GM12878 (cell line): ENCODE data around the gene KIRREL1. TPM values are rescaled to one million over a fixed set of nuclear protein-coding genes. Genes with fewer than 3 reads are reported as not detected.

ENCODE experiments used
- ATAC-seq: fragments of 200-7000 bp; cut with Tn5 transposase; 3 replicates; pipeline ENCODE4 v1.9.1; 2020; ENCODE audit warnings: mild to moderate bottlenecking, moderate library complexity
- BruUV-seq: library from RNA; stranded (reverse); fragments of 400-500 nt; replicated peaks from 2 replicates; lab custom pipeline; 2021; lab: Mats Ljungman, UMichigan
- CTCF ChIA-PET: fragments of 300-600 bp; sonication (Branson Sonifier 250); formaldehyde crosslinking; extraction: SDS; loops from one replicate; lab custom pipeline; 2021; ENCODE audit warnings: inconsistent platforms; lab: Yijun Ruan, JAX
- POLR2A ChIA-PET: fragments of 350-600 bp; formaldehyde crosslinking; extraction: SDS; loops from one replicate; lab custom pipeline; 2021; ENCODE audit warnings: inconsistent platforms; lab: Charles Lee
- RAD21 ChIA-PET: fragments of 300-600 bp; sonication (Branson Sonifier 250); formaldehyde crosslinking; loops from one replicate; lab custom pipeline; 2023; ENCODE audit warnings: antibody characterized with exemption; ENCODE audit not compliant: unreplicated experiment; lab: Charles Lee
- SMC1A ChIA-PET: fragments of 300-600 bp; sonication (Branson Sonifier 250); formaldehyde crosslinking; loops from one replicate; lab custom pipeline; 2023; ENCODE audit not compliant: unreplicated experiment, uncharacterized antibody; lab: Charles Lee
- DNase-seq: peaks from one replicate; pipeline ENCODE4 v3.0.0-alpha.2; 2011; ENCODE audit warnings: low read depth, low spot score
- FAIRE-seq: peaks from 3 replicates; lab custom pipeline; 2011; peaks lifted over from hg19 to GRCh38; lab: Jason Lieb, UNC
- H2AFZ ChIP-seq: 2 replicates; pipeline ENCODE4 v1.6.0; 2011; ENCODE audit warnings: low read depth, low read length, control low read depth; ENCODE audit not compliant: control insufficient read depth
- H3K27ac ChIP-seq: 2 replicates; pipeline ENCODE4 v1.5.1; 2011; ENCODE audit warnings: control low read depth; ENCODE audit not compliant: control insufficient read depth, insufficient read depth
- H3K27me3 ChIP-seq, 2 experiments: replicated peaks in 1 of 2; 2 replicates each; pipeline versions ENCODE4 v1.6.0 to v1.6.1; 2011; ENCODE audit warnings: low read length in 1 of 2; ENCODE audit not compliant: control insufficient read depth in 2 of 2, insufficient read depth in 2 of 2
- H3K36me3 ChIP-seq, 2 experiments: 2 replicates each; pipeline ENCODE4 v1.5.1; 2011; ENCODE audit warnings: low read length in 1 of 2; ENCODE audit not compliant: control insufficient read depth in 2 of 2, insufficient read depth in 2 of 2
- H3K4me1 ChIP-seq: 2 replicates; pipeline ENCODE4 v1.6.1; 2011; ENCODE audit warnings: mild to moderate bottlenecking, low read length, moderate library complexity, mixed read lengths; ENCODE audit not compliant: control insufficient read depth, insufficient read depth
- H3K4me2 ChIP-seq: 2 replicates; pipeline ENCODE4 v1.6.0; 2011; ENCODE audit warnings: control low read depth; ENCODE audit not compliant: control insufficient read depth, insufficient read depth
- H3K4me3 ChIP-seq: fragments of 200-600 bp; sonication (generic); 2 replicates; pipeline ENCODE4 v1.5.1; 2016
- H3K79me2 ChIP-seq: 2 replicates; pipeline ENCODE4 v1.6.0; 2011; ENCODE audit warnings: low read length; ENCODE audit not compliant: control insufficient read depth, insufficient read depth
- H3K9ac ChIP-seq: 2 replicates; pipeline ENCODE4 v1.8.0; 2011; ENCODE audit warnings: low read length, control low read depth, mixed read lengths; ENCODE audit not compliant: control insufficient read depth, insufficient read depth
- H3K9me3 ChIP-seq: replicated peaks from 3 replicates; pipeline ENCODE4 v1.5.1; 2011; ENCODE audit warnings: mild to moderate bottlenecking, low read length; ENCODE audit not compliant: control insufficient read depth, insufficient read depth
- H4K20me1 ChIP-seq: 2 replicates; pipeline ENCODE4 v1.6.0; 2011; ENCODE audit not compliant: control insufficient read depth, insufficient read depth
- ATF2 ChIP-seq: IDR thresholded peaks from 2 replicates; pipeline ENCODE4 v1.6.1; 2012; ENCODE audit warnings: low read length, inconsistent platforms
- CEBPB ChIP-seq, 2 experiments: fragments of 150-350 bp in 1 of 2; IDR thresholded peaks; 2 replicates each; pipeline ENCODE4 v1.6.1; 2012 to 2014; ENCODE audit warnings: low read depth in 2 of 2, low read length in 2 of 2, borderline replicate concordance in 1 of 2, inconsistent platforms in 1 of 2
- EED ChIP-seq: sonication (generic); IDR thresholded peaks from 2 replicates; pipeline ENCODE4 v1.6.1; 2016; ENCODE audit warnings: antibody characterized with exemption, low read depth
- FOS ChIP-seq: IDR thresholded peaks from 3 replicates; pipeline ENCODE4 v1.6.1; 2011; ENCODE audit warnings: borderline replicate concordance; ENCODE audit not compliant: insufficient read length; ENCODE audit errors: extremely low read depth
- RAD21 ChIP-seq: IDR thresholded peaks from 2 replicates; pipeline ENCODE4 v1.6.1; 2011; ENCODE audit warnings: mild to moderate bottlenecking, low read depth, low read length, moderate library complexity; ENCODE audit not compliant: insufficient read depth
- TBL1XR1 ChIP-seq: IDR thresholded peaks from 2 replicates; pipeline ENCODE4 v1.6.1; 2012; ENCODE audit warnings: low read depth, low read length, improper control_type of control experiment
- YBX1 ChIP-seq: fragments of 450-650 bp; IDR thresholded peaks from 2 replicates; pipeline ENCODE4 v1.6.1; 2016; ENCODE audit warnings: antibody characterized with exemption
- ZBTB40 ChIP-seq: fragments of 450-650 bp; IDR thresholded peaks from 2 replicates; pipeline ENCODE4 v1.6.1; 2016; ENCODE audit warnings: mild to moderate bottlenecking, moderate library complexity, borderline replicate concordance
- ZNF207 ChIP-seq: fragments of 450-650 bp; IDR thresholded peaks from 2 replicates; pipeline ENCODE4 v1.6.1; 2014; ENCODE audit warnings: antibody characterized with exemption, mild to moderate bottlenecking, borderline replicate concordance
- ZNF274 ChIP-seq: IDR thresholded peaks from one replicate; pipeline ENCODE4 v1.8.0; 2011; ENCODE audit not compliant: insufficient read length, insufficient read depth
- ZNF384 ChIP-seq: IDR thresholded peaks from 2 replicates; pipeline ENCODE4 v1.6.1; 2012; ENCODE audit warnings: low read depth, mild to moderate bottlenecking, low read length, improper control_type of control experiment, borderline replicate concordance
- ZSCAN29 ChIP-seq: fragments of 450-650 bp; IDR thresholded peaks from 2 replicates; pipeline ENCODE4 v1.6.1; 2017; ENCODE audit warnings: mild to moderate bottlenecking, moderate library complexity
- WGBS: methylation state at CpG from one replicate; pipeline ENCODE4 v1.1.6; 2016; ENCODE audit warnings: low lambda C conversion rate; ENCODE audit not compliant: insufficient replicate concordance, insufficient coverage; ENCODE audit errors: missing lambda C conversion rate; 5-methylcytosine and 5-hydroxymethylcytosine counted together
- in situ Hi-C: fragments of 300-500 bp; cut with MboI; formaldehyde crosslinking; loops from 9 replicates; pipeline ENCODE4 v1.14.3; 2018; ENCODE audit warnings: mixed read lengths
- intact Hi-C: fragments of 100-400 bp; cut with micrococcal nuclease; formaldehyde crosslinking; loops from one replicate; pipeline ENCODE4 v1.14.2; 2022; ENCODE audit not compliant: unreplicated experiment
- polyA plus RNA-seq, 11 experiments: library from polyadenylated mRNA; depleted of rRNA in 4 of 11; unstranded in 6 of 11; stranded (reverse) in 5 of 11; fragments of >200 nt; fragmentation: Nextera tagmentation in 4 of 11; fragmentation: Illumina TruSeq in 1 of 11; extraction: Ambion mirVana in 4 of 11; extraction: Trizol in 1 of 11; gene quantifications; 1 replicate in 1 of 11; 2 replicates in 10 of 11; pipeline versions ENCODE4 v1.2.1 to v1.2.3, GENCODE V29; 2011 to 2016; ENCODE audit warnings: inconsistent platforms in 2 of 11, missing spikeins in 2 of 11, low read depth in 1 of 11
- total RNA-seq, 4 experiments: library from RNA; depleted of rRNA in 3 of 4; stranded (reverse); fragments of >200 nt in 3 of 4; fragmentation: Illumina TruSeq in 1 of 4; extraction: Trizol in 1 of 4; gene quantifications; 2 replicates each; pipeline versions ENCODE4 v1.2.1 to v1.2.3, GENCODE V29; 2013 to 2021
- TF ChIP-seq, protein P1 (sequence below): IDR thresholded peaks from 2 replicates; pipeline ENCODE4 v1.6.1; 2012; ENCODE audit warnings: low read depth, low read length, improper control_type of control experiment
- TF ChIP-seq, protein P2 (sequence below): IDR thresholded peaks from 2 replicates; pipeline ENCODE4 v1.6.1; 2012; ENCODE audit warnings: mild to moderate bottlenecking, low read depth, low read length

The KIRREL1 gene
- total and polyA plus RNA-seq, 10 of the 15 experiments (the other 5 are each of a cell fraction or from before 2014, with no cell fraction given): 0.15 TPM; not detected in 9

GRCh38 chr1:158067662-158068061 is 74.2 kb downstream of the KIRREL1 start (continued):
- TF ChIP-seq ZSCAN29: no peak
- TF ChIP-seq, all 136 proteins: peak for 0

DNA sequence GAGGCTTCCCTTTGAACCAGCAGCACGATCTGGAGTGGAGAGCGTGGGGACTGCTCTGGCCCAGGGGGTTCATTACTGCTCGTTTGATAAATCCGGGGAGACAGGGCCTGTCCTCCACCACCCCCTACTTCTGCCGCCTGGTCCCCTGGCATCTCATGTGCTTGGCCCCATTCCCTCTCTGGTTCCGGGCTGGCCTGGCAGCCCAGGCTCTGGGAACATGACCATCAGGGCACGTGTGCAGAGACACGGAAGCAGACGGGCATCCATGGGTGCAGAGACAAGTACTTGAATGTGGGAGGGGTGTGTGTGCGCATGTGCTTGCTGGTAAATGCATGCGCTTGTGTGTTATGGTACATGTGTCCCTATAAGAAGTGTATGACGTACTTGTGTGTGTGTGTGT is 75.5 kb downstream of the KIRREL1 start:
- SMC1A ChIA-PET: no interaction called here
- H2AFZ ChIP-seq: no peak overlapping the region
- no peaks in the 10 kb centered on the region; a peak in 2 of 4 replicates for H3K27me3 ChIP-seq
- no peaks in the 10 kb centered on the region for H3K36me3 ChIP-seq
- no peak overlapping the region for H3K4me3 ChIP-seq
- H4K20me1 ChIP-seq: no peaks in the 10 kb centered on the region
- RAD21 ChIA-PET: no interaction called here
- intact Hi-C loops (no loop called here), in situ Hi-C loops (no loop called here)
- TF ChIP-seq, protein P1, sequence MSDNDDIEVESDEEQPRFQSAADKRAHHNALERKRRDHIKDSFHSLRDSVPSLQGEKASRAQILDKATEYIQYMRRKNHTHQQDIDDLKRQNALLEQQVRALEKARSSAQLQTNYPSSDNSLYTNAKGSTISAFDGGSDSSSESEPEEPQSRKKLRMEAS: no peak
- TF ChIP-seq ATF2 (no peak), EED (no peak), ZNF274 (no peak), ZNF207 (no peak), CEBPB (IDR thresholded peaks at IDR 0.05; ENCODE audit: borderline replicate concordance in 1 of 2, low read depth in 2 of 2, low read length in 2 of 2) (no peak), ZBTB40 (no peak), TBL1XR1 (no peak), ZNF384 (no peak), FOS (no peak), RAD21 (no peak), YBX1 (no peak)
- TF ChIP-seq, protein P2, sequence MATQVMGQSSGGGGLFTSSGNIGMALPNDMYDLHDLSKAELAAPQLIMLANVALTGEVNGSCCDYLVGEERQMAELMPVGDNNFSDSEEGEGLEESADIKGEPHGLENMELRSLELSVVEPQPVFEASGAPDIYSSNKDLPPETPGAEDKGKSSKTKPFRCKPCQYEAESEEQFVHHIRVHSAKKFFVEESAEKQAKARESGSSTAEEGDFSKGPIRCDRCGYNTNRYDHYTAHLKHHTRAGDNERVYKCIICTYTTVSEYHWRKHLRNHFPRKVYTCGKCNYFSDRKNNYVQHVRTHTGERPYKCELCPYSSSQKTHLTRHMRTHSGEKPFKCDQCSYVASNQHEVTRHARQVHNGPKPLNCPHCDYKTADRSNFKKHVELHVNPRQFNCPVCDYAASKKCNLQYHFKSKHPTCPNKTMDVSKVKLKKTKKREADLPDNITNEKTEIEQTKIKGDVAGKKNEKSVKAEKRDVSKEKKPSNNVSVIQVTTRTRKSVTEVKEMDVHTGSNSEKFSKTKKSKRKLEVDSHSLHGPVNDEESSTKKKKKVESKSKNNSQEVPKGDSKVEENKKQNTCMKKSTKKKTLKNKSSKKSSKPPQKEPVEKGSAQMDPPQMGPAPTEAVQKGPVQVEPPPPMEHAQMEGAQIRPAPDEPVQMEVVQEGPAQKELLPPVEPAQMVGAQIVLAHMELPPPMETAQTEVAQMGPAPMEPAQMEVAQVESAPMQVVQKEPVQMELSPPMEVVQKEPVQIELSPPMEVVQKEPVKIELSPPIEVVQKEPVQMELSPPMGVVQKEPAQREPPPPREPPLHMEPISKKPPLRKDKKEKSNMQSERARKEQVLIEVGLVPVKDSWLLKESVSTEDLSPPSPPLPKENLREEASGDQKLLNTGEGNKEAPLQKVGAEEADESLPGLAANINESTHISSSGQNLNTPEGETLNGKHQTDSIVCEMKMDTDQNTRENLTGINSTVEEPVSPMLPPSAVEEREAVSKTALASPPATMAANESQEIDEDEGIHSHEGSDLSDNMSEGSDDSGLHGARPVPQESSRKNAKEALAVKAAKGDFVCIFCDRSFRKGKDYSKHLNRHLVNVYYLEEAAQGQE: no peak
- 28% methylated on average over 12 of the region's 12 CpGs for WGBS
- H3K9ac ChIP-seq: no peak overlapping the region
- ATAC-seq: no peak
- FAIRE-seq: no peak
- DNase-seq: no peak
- H3K4me1 ChIP-seq: no peaks in the 10 kb centered on the region
- H3K79me2 ChIP-seq: no peaks in the 10 kb centered on the region
- POLR2A ChIA-PET: no interaction called here
- no peak overlapping the region for H3K27ac ChIP-seq
- H3K9me3 ChIP-seq: no peaks in the 10 kb centered on the region
- CTCF ChIA-PET: no interaction called here
- no TSS peak for BruUV-seq
- no peak overlapping the region for H3K4me2 ChIP-seq
